ENCODE data around the gene TMC7. TPM values are rescaled to one million over a fixed set of nuclear protein-coding genes. Genes with fewer than 3 reads are reported as not detected.

The TMC7 gene
- total and polyA plus RNA-seq, 2 donors from 2014 or later = 0.30 to 1.2 TPM

GRCh38 chr16:18938986-18939385 lies 44.7 kb upstream of the TMC7 start:
- TF ChIP-seq CTCF (IDR thresholded peaks at IDR 0.05; ENCODE audit: borderline replicate concordance, extremely low read depth, insufficient read depth) = no peak
- no peaks in the 10 kb centered on the region for H3K4me1 ChIP-seq (ENCODE audit: control insufficient read depth in 2 of 3, insufficient read depth in 2 of 3, low read depth in 1 of 3, low read length in 3 of 3)
- FAIRE-seq = no peak
- H3K9me3 ChIP-seq (ENCODE audit: control insufficient read depth in 2 of 3, insufficient read depth in 1 of 3, low read length in 3 of 3) = no peaks in the 10 kb centered on the region
- H3K4me3 ChIP-seq (ENCODE audit: low read length in 3 of 3) = no peak overlapping the region
- H3K36me3 ChIP-seq (ENCODE audit: control insufficient read depth in 2 of 3, insufficient read depth in 3 of 3, low read length in 3 of 3) = no peaks in the 10 kb centered on the region
- H3K27ac ChIP-seq (ENCODE audit: low read depth in 2 of 2, low read length in 2 of 2) = no peak overlapping the region
- intact Hi-C loops (cut with DNase I) = no loop called here
- no peak overlapping the region for H3K9ac ChIP-seq (ENCODE audit: low read length in 3 of 3)
- H3K27me3 ChIP-seq (ENCODE audit: control insufficient read depth, insufficient read depth, low read length) = no peaks in the 10 kb centered on the region
- DNase-seq = no peak

- Histone ChIP-seq H3K27me3 (ENCODE audit: control insufficient read depth, insufficient read depth, low read length) (no peaks in the 10 kb centered on the region), H3K36me3 (ENCODE audit: control insufficient read depth in 2 of 3, insufficient read depth in 3 of 3, low read length in 3 of 3) (no peaks in the 10 kb centered on the region), H3K27ac (ENCODE audit: low read depth in 2 of 2, low read length in 2 of 2) (no peak overlapping the region), H3K9me3 (ENCODE audit: control insufficient read depth in 2 of 3, insufficient read depth in 1 of 3, low read length in 3 of 3) (no peaks in the 10 kb centered on the region), H3K9ac (ENCODE audit: low read length in 3 of 3) (no peak overlapping the region), H3K4me3 (ENCODE audit: low read length in 3 of 3) (no peak overlapping the region), H3K4me1 (ENCODE audit: control insufficient read depth in 2 of 3, insufficient read depth in 2 of 3, low read depth in 1 of 3, low read length in 3 of 3) (no peaks in the 10 kb centered on the region)
- DNase-seq (no peak), FAIRE-seq (no peak)
- intact Hi-C loops (cut with DNase I) = no loop called here
- no peak for TF ChIP-seq CTCF (IDR thresholded peaks at IDR 0.05; ENCODE audit: borderline replicate concordance, extremely low read depth, insufficient read depth)
Observed at GRCh38 chr16:18941471-18941870, 42.3 kb upstream of the TMC7 start.

GRCh38 chr16:18942061-18942460 lies 41.7 kb upstream of the TMC7 start:
- Histone ChIP-seq H3K27ac (ENCODE audit: low read depth in 2 of 2, low read length in 2 of 2) (no peak overlapping the region), H3K4me1 (ENCODE audit: control insufficient read depth in 2 of 3, insufficient read depth in 2 of 3, low read depth in 1 of 3, low read length in 3 of 3) (no peaks in the 10 kb centered on the region), H3K9ac (ENCODE audit: low read length in 3 of 3) (no peak overlapping the region), H3K27me3 (ENCODE audit: control insufficient read depth, insufficient read depth, low read length) (no peaks in the 10 kb centered on the region), H3K36me3 (ENCODE audit: control insufficient read depth in 2 of 3, insufficient read depth in 3 of 3, low read length in 3 of 3) (no peaks in the 10 kb centered on the region), H3K9me3 (ENCODE audit: control insufficient read depth in 2 of 3, insufficient read depth in 1 of 3, low read length in 3 of 3) (no peaks in the 10 kb centered on the region), H3K4me3 (ENCODE audit: low read length in 3 of 3) (no peak overlapping the region)
- FAIRE-seq = no peak
- intact Hi-C loops (cut with DNase I) = no loop called here
- no peak for DNase-seq
- TF ChIP-seq CTCF (IDR thresholded peaks at IDR 0.05; ENCODE audit: borderline replicate concordance, extremely low read depth, insufficient read depth) = no peak

- no peak overlapping the region for H3K27ac ChIP-seq (ENCODE audit: low read depth in 2 of 2, low read length in 2 of 2)
- H3K4me3 ChIP-seq (ENCODE audit: low read length in 3 of 3) = no peak overlapping the region
- no peaks in the 10 kb centered on the region for H3K4me1 ChIP-seq (ENCODE audit: control insufficient read depth in 2 of 3, insufficient read depth in 2 of 3, low read depth in 1 of 3, low read length in 3 of 3)
- intact Hi-C loops (cut with DNase I) = no loop called here
- FAIRE-seq (no peak), DNase-seq (no peak)
- TF ChIP-seq CTCF (IDR thresholded peaks at IDR 0.05; ENCODE audit: borderline replicate concordance, extremely low read depth, insufficient read depth) = no peak
- no peaks in the 10 kb centered on the region for H3K9me3 ChIP-seq (ENCODE audit: control insufficient read depth in 2 of 3, insufficient read depth in 1 of 3, low read length in 3 of 3)
- no peak overlapping the region for H3K9ac ChIP-seq (ENCODE audit: low read length in 3 of 3)
- H3K27me3 ChIP-seq (ENCODE audit: control insufficient read depth, insufficient read depth, low read length) = no peaks in the 10 kb centered on the region
- H3K36me3 ChIP-seq (ENCODE audit: control insufficient read depth in 2 of 3, insufficient read depth in 3 of 3, low read length in 3 of 3) = no peaks in the 10 kb centered on the region
Observed at GRCh38 chr16:18943414-18943813, 40.3 kb upstream of the TMC7 start.
